Measurements from ENCODE around the gene ARHGAP26. TPM values are rescaled to one million over a fixed set of nuclear protein-coding genes. Genes with fewer than 3 reads are reported as not detected.

Gene ARHGAP26
- polyA plus RNA-seq, 3 donors: 26.5 to 56.8 (median 28.7) TPM

- Histone ChIP-seq H3K27ac (ENCODE audit: low read depth in 1 of 2, low read length in 2 of 2) (peak overlapping the region; percentile 88 to 98), H2AFZ (ENCODE audit: insufficient read depth, low read depth, low read length, poor library complexity, severe bottlenecking) (no peak overlapping the region), H3K79me2 (ENCODE audit: insufficient read depth, low read length) (peaks cover 85% of the 10 kb centered on the region), H3K9me3 (replicated peaks in 1 of 2; ENCODE audit: control insufficient read depth in 1 of 2, insufficient read depth in 1 of 2, low read length in 2 of 2) (no peaks in the 10 kb centered on the region), H3K4me1 (ENCODE audit: control insufficient read depth in 1 of 2, insufficient read depth in 2 of 2, low read length in 2 of 2) (peaks cover 99 to 100% of the 10 kb centered on the region in 2 donors), H3K9ac (ENCODE audit: insufficient read depth, low read length, poor library complexity, severe bottlenecking) (no peak overlapping the region), H3K27me3 (ENCODE audit: control insufficient read depth in 2 of 2, insufficient read depth in 2 of 2, low read length in 2 of 2) (no peaks in the 10 kb centered on the region), H4K20me1 (ENCODE audit: insufficient read depth, low read length) (no peaks in the 10 kb centered on the region), H3K36me3 (replicated peaks in 1 of 2; ENCODE audit: control insufficient read depth in 1 of 2, insufficient read depth in 2 of 2, low read length in 2 of 2) (no peaks in the 10 kb centered on the region), H3K4me2 (replicated peaks; ENCODE audit: extremely low read depth, low read length, poor library complexity, severe bottlenecking) (no peak overlapping the region), H3K4me3 (replicated peaks in 1 of 3; ENCODE audit: low read depth in 2 of 3, low read length in 3 of 3) (no peak overlapping the region)
- H3K27ac Mint-ChIP-seq: peak overlapping the region; percentile 95 to 100 (median 99)
- no peak for TF ChIP-seq CTCF (IDR thresholded peaks at IDR 0.05)
- WGBS (ENCODE audit: insufficient coverage): 100% methylated on average over 2 of the region's 3 CpGs
- H3K9me3 Mint-ChIP-seq: peaks cover 0 to 2% (median 0%) of the 10 kb centered on the region in 7 donors
- DNase-seq: no peak
- no peak overlapping the region for H3K4me3 Mint-ChIP-seq
- H3K27me3 Mint-ChIP-seq (ENCODE audit: low read depth in 3 of 3): peaks cover 0 to 8% (median 0%) of the 10 kb centered on the region in 3 donors
- intact Hi-C loops (cut with micrococcal nuclease): loop anchor here (5.0 to 10.0 kb wide), 3 partner anchors 33 to 199 kb away; partner anchors contain the start of gene ARHGAP26 (in 1 of the 2)
- H3K36me3 Mint-ChIP-seq: peaks cover 47 to 71% of the 10 kb centered on the region in 2 donors
- peaks cover 96% of the 10 kb centered on the region for H3K4me1 Mint-ChIP-seq
These were observed 35.2 kb downstream of the ARHGAP26 start for GRCh38 chr5:142805339-142805738.

- TF ChIP-seq CTCF (IDR thresholded peaks at IDR 0.05): no peak
- peak overlapping the region; percentile 95 to 100 (median 99) for H3K27ac Mint-ChIP-seq
- no peak overlapping the region for H2AFZ ChIP-seq (ENCODE audit: insufficient read depth, low read depth, low read length, poor library complexity, severe bottlenecking)
- peaks cover 0 to 2% (median 0%) of the 10 kb centered on the region in 7 donors for H3K9me3 Mint-ChIP-seq
- peak overlapping the region in 1 of 2 donors; percentile 12 for H3K4me3 Mint-ChIP-seq
- peaks cover 85% of the 10 kb centered on the region for H3K79me2 ChIP-seq (ENCODE audit: insufficient read depth, low read length)
- peaks cover 0 to 8% of the 10 kb centered on the region in 2 donors for H3K36me3 ChIP-seq (replicated peaks in 1 of 2; ENCODE audit: control insufficient read depth in 1 of 2, insufficient read depth in 2 of 2, low read length in 2 of 2)
- H3K36me3 Mint-ChIP-seq: peaks cover 36 to 60% of the 10 kb centered on the region in 2 donors
- no peak for DNase-seq
- peak overlapping the region in 1 of 3 experiments; percentile 5 for H3K4me3 ChIP-seq (replicated peaks in 1 of 3; ENCODE audit: low read depth in 2 of 3, low read length in 3 of 3)
- peaks cover 97 to 100% of the 10 kb centered on the region in 2 donors for H3K4me1 ChIP-seq (ENCODE audit: control insufficient read depth in 1 of 2, insufficient read depth in 2 of 2, low read length in 2 of 2)
- peaks cover 10% of the 10 kb centered on the region for H4K20me1 ChIP-seq (ENCODE audit: insufficient read depth, low read length)
- intact Hi-C loops (cut with micrococcal nuclease): loop anchor here (5.0 to 10.0 kb wide), 3 partner anchors 35 to 198 kb away; partner anchors contain the start of gene ARHGAP26 (in 1 of the 2)
- H3K9ac ChIP-seq (ENCODE audit: insufficient read depth, low read length, poor library complexity, severe bottlenecking): peak overlapping the region; percentile 53
- no peaks in the 10 kb centered on the region for H3K27me3 ChIP-seq (ENCODE audit: control insufficient read depth in 2 of 2, insufficient read depth in 2 of 2, low read length in 2 of 2)
- peak overlapping the region; percentile 14 for H3K4me2 ChIP-seq (replicated peaks; ENCODE audit: extremely low read depth, low read length, poor library complexity, severe bottlenecking)
- H3K27ac ChIP-seq (ENCODE audit: low read depth in 1 of 2, low read length in 2 of 2): peak overlapping the region; percentile 86 to 98
- peaks cover 94% of the 10 kb centered on the region for H3K4me1 Mint-ChIP-seq
- peaks cover 0 to 5% (median 0%) of the 10 kb centered on the region in 3 donors for H3K27me3 Mint-ChIP-seq (ENCODE audit: low read depth in 3 of 3)
- WGBS (ENCODE audit: insufficient coverage): no CpG with 5 or more reads among the region's 2 CpGs
- H3K9me3 ChIP-seq (replicated peaks in 1 of 2; ENCODE audit: control insufficient read depth in 1 of 2, insufficient read depth in 1 of 2, low read length in 2 of 2): no peaks in the 10 kb centered on the region
These were observed 36.7 kb downstream of the ARHGAP26 start for GRCh38 chr5:142806841-142807267.
